ENCODE results near the gene RTN4R.
"Not testable (repeated sequence)": the region's sequence is repeated elsewhere in the genome, so short reads cannot be mapped to it uniquely, and the experiment has no call there.

Gene RTN4R

DNA sequence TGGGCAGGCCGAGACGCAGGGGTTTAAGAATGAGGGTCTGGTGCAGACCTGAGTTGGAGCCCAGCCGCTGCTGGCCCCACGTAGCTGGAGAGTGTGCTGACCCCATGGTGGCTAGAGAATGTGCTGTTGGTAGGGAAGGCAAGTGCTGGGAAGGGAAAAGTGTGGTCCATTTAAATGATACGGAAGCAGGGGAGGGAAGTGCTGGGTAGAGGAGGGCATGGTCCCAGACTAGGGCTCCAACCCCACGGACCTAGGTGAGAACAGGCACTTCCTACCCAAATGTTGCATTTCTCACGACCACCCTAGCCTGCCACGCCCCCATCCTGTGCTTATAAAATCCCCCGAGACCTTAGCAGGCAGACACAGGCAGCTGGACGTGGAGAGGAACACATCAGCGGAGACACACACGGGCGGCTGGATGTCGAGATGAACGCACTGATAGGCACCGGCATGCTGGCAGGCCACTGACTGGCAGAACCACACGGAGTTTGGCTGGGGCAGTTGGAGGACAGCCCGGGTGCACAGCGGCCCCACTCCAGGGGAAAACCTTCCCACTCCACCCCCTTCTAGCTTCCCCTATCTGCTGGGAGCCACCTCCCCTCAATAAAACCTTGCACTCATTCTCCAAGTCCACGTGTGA, 18.8 kb upstream of the RTN4R start:
- not testable (repeated sequence) for DNase-seq

DNA sequence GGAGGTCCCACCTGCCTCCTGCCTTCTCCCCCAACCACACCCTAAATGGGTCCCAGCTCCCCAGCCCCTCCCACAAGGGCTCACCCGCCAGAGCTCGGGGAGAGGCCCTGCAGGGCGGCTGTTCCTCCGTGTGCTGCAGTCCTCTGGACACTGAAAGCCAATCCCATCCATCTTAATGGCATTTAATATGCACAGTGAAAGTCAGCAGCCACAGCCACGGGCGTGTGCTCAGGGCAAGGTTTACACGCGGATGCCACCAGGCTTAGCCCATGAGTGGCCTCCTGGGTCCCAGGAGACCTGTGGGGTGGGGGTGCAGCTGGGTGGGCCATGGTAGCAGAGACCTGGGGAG, 18.2 kb upstream of the RTN4R start:
- DNase-seq: not testable (repeated sequence)

- DNase-seq: peak; percentile 79 to 83
Measured at GRCh38 chr22:20285473-20286311, 17.6 kb upstream of the RTN4R start.

DNA sequence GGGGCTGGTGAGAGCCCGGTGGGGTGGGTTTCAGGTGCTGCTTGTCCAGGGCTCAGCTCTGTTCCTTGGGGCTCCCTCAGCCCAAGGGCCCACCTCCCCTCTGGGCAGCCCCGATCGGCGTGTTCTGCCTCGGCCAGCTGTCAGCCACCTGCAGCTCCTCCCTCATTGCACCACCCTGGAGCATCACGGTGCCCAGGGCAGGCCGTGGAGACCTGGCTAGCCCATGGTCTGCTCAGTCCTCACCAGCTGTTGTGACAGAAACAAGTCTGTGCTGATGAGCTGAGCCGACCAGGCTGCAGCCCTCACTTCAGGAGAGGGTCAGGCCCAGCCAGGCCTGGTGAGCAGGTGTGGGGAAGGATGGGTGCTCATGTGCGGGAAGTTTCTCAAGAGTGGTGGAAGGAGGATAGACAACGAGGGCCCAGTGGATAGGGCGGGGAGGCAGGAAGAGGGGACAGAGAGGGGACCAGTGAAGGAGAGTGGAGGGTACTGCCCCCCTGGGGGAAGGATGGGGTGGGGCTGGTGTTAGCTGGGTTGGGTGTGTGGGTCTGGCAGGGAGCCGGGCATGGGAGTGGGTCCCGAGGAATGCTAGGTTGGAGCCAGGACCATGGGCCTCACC, 16.5 kb upstream of the RTN4R start:
- DNase-seq: no peak

DNA sequence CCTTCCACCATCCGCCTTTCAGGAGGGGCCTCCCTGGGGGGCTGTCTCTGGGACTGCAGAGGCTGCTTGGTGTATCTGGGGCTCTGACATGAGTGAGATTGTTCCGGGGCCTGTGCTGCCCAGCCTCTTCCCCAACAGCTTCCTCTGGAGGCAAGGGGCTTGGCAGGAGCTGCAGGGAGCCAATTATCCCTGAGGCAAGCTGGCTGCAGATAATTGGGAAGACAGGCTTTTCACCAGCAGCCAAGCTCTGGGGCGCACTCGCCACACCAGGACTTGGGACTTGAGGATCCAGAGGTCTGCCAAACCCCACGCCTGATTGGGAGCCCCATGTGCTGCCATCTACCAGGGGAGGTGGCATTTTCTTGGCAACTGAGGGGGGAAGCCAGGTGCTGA, 15.6 kb upstream of the RTN4R start:
- no peak for DNase-seq

DNA sequence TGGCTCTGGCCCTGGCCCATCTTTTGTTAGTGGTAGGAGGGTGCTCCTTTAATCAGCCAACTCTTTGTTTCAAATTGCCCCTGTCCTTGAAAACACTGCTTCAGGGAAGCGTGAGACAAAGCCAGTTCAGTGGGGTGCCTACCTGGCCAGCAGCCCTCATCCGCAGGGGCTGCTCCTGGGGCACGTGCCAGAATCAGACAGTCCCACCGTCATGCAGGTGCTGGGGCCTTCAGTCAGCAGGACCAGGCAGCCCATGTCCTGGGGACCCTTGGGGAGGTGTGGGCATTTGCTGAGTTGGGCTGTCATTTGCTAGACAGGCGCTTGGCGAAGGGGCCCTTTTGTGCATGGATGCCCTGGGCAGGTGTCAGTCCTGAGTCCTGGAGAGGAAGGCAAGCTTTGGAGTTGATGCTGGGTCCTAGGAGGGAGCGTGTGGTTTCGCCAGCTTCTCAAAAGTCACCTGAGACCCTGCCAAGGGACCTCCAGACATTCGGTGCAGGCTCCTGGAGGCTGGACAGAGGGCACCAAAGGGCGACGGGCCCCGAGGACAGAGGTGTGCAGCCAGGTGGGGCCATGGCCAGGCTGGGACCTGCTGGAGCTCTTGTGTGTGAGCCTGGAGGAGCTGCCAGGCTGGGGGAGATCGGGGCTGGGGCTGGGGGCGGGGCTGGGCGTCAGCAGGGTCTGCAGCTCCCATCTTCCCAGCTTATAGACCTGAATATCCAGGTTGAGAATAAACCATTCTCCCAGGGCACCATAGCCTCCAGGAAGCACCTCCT, 15.0 kb upstream of the RTN4R start:
- DNase-seq: no peak

DNA sequence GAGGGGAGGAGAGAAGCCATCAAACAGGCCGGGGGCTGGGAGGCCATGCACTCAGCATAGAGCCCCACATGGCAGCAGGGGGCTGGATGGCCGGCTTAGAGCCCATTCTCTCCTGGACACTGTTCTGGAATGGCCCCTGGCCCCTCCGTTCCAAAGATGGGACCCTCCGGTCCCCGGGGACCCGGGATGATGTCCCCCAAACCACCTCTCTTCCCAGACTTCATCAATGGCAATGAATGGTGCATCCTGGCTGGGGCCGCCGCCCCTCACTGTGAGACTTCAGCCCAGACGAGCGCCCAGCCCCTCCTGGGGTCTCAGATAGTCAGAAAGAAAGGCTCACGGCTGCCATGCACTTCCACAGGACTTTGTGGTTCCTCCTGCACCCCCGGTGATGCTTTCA, 13.8 kb upstream of the RTN4R start:
- DNase-seq: no peak

DNA sequence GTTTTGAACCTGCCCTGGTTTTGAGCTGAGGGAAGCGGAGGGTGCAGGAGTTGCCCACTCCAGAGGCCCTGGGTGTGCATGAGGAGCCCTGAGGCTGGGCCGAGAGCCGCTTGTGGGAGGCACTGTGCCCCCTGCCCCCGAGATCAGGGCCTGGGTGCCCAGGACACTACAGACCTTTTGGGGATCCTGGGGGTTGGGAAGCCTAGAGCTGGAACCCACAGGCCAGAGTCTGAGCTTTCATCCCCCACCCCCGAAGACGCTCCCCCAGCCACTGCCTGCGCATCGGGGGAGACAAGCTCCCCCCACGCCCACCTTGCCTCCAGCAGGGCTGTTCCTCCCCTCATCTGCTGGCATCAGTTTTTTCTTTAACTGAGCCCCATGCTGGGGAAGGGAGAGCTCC, 13.4 kb upstream of the RTN4R start:
- DNase-seq: not testable (repeated sequence)

DNA sequence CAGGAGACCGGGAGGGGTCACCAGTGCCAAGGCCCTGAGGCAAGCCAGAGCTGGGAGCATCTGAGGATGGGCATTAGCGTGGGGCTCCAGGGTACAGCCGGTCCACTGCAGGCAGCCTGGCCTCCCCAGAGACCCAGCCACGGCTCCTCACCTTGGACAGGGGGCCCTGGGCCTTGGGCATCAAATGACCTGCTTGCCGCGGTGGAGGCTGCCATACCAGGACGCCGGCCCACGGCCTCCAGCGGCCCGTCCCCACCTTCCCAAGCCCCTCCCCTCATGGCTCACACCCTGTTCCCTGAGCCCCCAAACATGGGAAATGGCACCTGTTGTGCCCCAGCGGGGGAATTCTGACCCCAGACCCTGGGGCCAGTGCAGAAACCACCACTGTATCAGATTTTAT, 12.7 kb upstream of the RTN4R start:
- DNase-seq: no peak

GRCh38 chr22:20280163-20280562, 12.0 kb upstream of the RTN4R start:
- DNase-seq: not testable (repeated sequence)

- DNase-seq: no peak
Measured at GRCh38 chr22:20279662-20280134, 11.6 kb upstream of the RTN4R start.

GRCh38 chr22:20278726-20279490, 10.8 kb upstream of the RTN4R start:
- not testable (repeated sequence) for DNase-seq

- DNase-seq: not testable (repeated sequence)
Measured at GRCh38 chr22:20277936-20278635, 10.0 kb upstream of the RTN4R start.

- no peak for DNase-seq
Measured at GRCh38 chr22:20276468-20276867, 8.3 kb upstream of the RTN4R start.

GRCh38 chr22:20275836-20276235, 7.7 kb upstream of the RTN4R start:
- no peak for DNase-seq

- not testable (repeated sequence) for DNase-seq
Measured at GRCh38 chr22:20275325-20275724, 7.2 kb upstream of the RTN4R start.

GRCh38 chr22:20274374-20274773, 6.3 kb upstream of the RTN4R start:
- not testable (repeated sequence) for DNase-seq

- no peak for DNase-seq
Measured at GRCh38 chr22:20273758-20274181, 5.7 kb upstream of the RTN4R start.

DNA sequence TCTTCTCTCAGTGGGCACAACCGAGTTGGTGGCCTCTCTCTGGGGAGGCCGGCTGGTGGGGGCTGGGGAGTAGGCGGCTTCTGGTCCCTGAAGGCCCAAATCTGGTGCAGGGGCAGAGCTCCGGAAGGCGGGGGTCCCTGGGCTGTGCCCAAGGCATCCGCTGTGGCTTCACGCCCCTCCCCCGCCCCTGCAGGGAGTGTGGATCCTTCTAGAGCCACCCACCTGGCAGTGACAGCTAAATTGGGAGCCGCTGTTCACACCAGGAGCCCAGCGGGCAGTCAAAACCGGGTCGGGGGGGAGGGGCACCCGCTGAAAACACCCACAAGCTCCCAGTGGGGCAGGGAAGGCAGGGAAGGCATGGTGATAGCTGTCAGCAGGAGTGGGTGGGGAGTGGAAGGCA, 4.6 kb upstream of the RTN4R start:
- DNase-seq: no peak

GRCh38 chr22:20272174-20272573, 4.1 kb upstream of the RTN4R start:
- DNase-seq: no peak

- DNase-seq: no peak
Measured at GRCh38 chr22:20271114-20271994, 3.2 kb upstream of the RTN4R start.
